ENCODE measurements around the gene INA. TPM values are rescaled to one million over a fixed set of nuclear protein-coding genes. Genes with fewer than 3 reads are reported as not detected.

INA gene
- total RNA-seq, 1 experiment from 2014 or later, result 14.0 TPM

DNA sequence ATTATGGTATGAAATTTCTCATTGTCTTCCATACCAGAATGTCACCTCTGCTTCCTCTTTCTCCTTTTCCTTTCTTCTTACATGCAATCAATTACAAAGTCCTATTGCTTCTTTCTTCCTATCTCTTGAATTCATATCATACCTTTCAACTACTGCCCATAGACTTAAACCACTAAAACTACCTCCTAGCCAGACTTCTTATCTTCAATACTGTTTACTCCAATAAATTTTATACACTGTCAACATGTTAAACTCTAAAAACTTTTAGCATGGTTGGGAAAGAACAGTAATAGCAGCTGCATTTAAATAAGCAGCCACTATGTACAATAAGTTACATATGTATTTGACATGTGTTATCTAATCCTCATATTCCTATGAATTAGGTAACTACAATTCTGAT lies 39.1 kb downstream of the INA start:
- H3K9ac ChIP-seq (ENCODE audit: extremely low read depth, insufficient read length, low read length), result no peak overlapping the region
- H2BK20ac ChIP-seq (ENCODE audit: low read depth, low read length, poor library complexity, severe bottlenecking), result no peak overlapping the region
- no peak overlapping the region for H3K27ac ChIP-seq (ENCODE audit: insufficient read length, low read depth, low read length)
- no peak overlapping the region for H3K14ac ChIP-seq (ENCODE audit: insufficient read depth, low read length)
- H3K27me3 Mint-ChIP-seq (ENCODE audit: low read depth), result no peaks in the 10 kb centered on the region
- no peak overlapping the region for H3T11ph ChIP-seq (ENCODE audit: low read length)
- no peak overlapping the region for H3K18ac ChIP-seq (ENCODE audit: insufficient read length, low read depth, low read length)
- DNase-seq, result no peak
- H3K4me1 Mint-ChIP-seq, result no peaks in the 10 kb centered on the region
- H3K4me2 ChIP-seq (ENCODE audit: insufficient read depth, insufficient read length, low read length), result no peak overlapping the region
- H3K4me3 Mint-ChIP-seq, result no peak overlapping the region
- H4K8ac ChIP-seq (replicated peaks; ENCODE audit: insufficient read length, low read depth, low read length), result no peak overlapping the region
- no peaks in the 10 kb centered on the region for H3K79me2 ChIP-seq (ENCODE audit: insufficient read depth, low read length)
- no peak overlapping the region for H4K91ac ChIP-seq (ENCODE audit: insufficient read length, low read depth, low read length)
- no peak overlapping the region for H3K27ac Mint-ChIP-seq
- TF ChIP-seq, protein P1, sequence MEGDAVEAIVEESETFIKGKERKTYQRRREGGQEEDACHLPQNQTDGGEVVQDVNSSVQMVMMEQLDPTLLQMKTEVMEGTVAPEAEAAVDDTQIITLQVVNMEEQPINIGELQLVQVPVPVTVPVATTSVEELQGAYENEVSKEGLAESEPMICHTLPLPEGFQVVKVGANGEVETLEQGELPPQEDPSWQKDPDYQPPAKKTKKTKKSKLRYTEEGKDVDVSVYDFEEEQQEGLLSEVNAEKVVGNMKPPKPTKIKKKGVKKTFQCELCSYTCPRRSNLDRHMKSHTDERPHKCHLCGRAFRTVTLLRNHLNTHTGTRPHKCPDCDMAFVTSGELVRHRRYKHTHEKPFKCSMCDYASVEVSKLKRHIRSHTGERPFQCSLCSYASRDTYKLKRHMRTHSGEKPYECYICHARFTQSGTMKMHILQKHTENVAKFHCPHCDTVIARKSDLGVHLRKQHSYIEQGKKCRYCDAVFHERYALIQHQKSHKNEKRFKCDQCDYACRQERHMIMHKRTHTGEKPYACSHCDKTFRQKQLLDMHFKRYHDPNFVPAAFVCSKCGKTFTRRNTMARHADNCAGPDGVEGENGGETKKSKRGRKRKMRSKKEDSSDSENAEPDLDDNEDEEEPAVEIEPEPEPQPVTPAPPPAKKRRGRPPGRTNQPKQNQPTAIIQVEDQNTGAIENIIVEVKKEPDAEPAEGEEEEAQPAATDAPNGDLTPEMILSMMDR (conservative IDR thresholded peaks at IDR 0.05), result no peak
- H2AK5ac ChIP-seq (ENCODE audit: insufficient read length, low read length), result no peak overlapping the region
- no peaks in the 10 kb centered on the region for H3K9me3 Mint-ChIP-seq
- no peak overlapping the region for H3K4ac ChIP-seq (ENCODE audit: low read depth, low read length)
- H3K36me3 Mint-ChIP-seq (ENCODE audit: insufficient read depth in 1 of 3, low read depth in 3 of 3), result peaks cover 26 to 51% (median 49%) of the 10 kb centered on the region in 3 experiments
- no peak overlapping the region for H2BK120ac ChIP-seq (ENCODE audit: low read depth, low read length, poor library complexity, severe bottlenecking)
- no peak overlapping the region for H3K56ac ChIP-seq (ENCODE audit: insufficient read length, low read depth, low read length)
- no peaks in the 10 kb centered on the region for H3K27me3 ChIP-seq (ENCODE audit: insufficient read depth, low read length)
- no peak overlapping the region for H2AFZ ChIP-seq (ENCODE audit: low read length)
- no peaks in the 10 kb centered on the region for H3K4me1 ChIP-seq (ENCODE audit: insufficient read depth, low read length)
- no peak overlapping the region for H4K5ac ChIP-seq (ENCODE audit: insufficient read length, low read depth, low read length)
- no peaks in the 10 kb centered on the region for H3K23me2 ChIP-seq (ENCODE audit: insufficient read length, low read depth, low read length, poor library complexity, severe bottlenecking)
- H2BK5ac ChIP-seq (ENCODE audit: insufficient read length, low read length), result no peak overlapping the region
- H3K23ac ChIP-seq (ENCODE audit: insufficient read length, low read depth, low read length), result no peak overlapping the region
- H2BK12ac ChIP-seq (ENCODE audit: insufficient read length, low read depth, low read length), result no peak overlapping the region
- no peaks in the 10 kb centered on the region for H4K20me1 ChIP-seq (ENCODE audit: control insufficient read depth, insufficient read depth, insufficient read length)
- H3K9me3 ChIP-seq (ENCODE audit: control insufficient read depth, low read depth, low read length), result no peaks in the 10 kb centered on the region
- no peak overlapping the region for H2BK15ac ChIP-seq (ENCODE audit: low read depth, low read length)
- no peaks in the 10 kb centered on the region for H3K79me1 ChIP-seq (ENCODE audit: insufficient read depth, low read depth, low read length, poor library complexity, severe bottlenecking)
